ENCODE data around the gene CFAP97. TPM values are rescaled to one million over a fixed set of nuclear protein-coding genes. Genes with fewer than 3 reads are reported as not detected.

CFAP97 gene
- polyA plus RNA-seq, 1 donor from 2014 or later: 29.8 TPM

- no peaks in the 10 kb centered on the region for H3K27me3 ChIP-seq (ENCODE audit: insufficient read depth, low read depth, low read length)
- peaks cover under 1% of the 10 kb centered on the region for H3K79me2 ChIP-seq (replicated peaks; ENCODE audit: insufficient read depth, low read length)
Observed at GRCh38 chr4:185207466-185207865, 3.7 kb upstream of the CFAP97 start.

GRCh38 chr4:185205697-185206342, 2.0 kb upstream of the CFAP97 start:
- H3K9me2 ChIP-seq (ENCODE audit: insufficient read depth, low read length): no peaks in the 10 kb centered on the region
- no peaks in the 10 kb centered on the region for H4K20me1 ChIP-seq (ENCODE audit: insufficient read depth)
- no peak overlapping the region for H3K9ac ChIP-seq (ENCODE audit: low read length)
- no peak overlapping the region for H3K4me2 ChIP-seq (ENCODE audit: low read length)
- no peak overlapping the region for H3K4me3 ChIP-seq (ENCODE audit: low read length)
- H3K36me3 ChIP-seq (ENCODE audit: insufficient read depth, low read length): no peaks in the 10 kb centered on the region
- H3K9me3 ChIP-seq (ENCODE audit: low read length): no peaks in the 10 kb centered on the region
- H3K79me2 ChIP-seq (replicated peaks; ENCODE audit: insufficient read depth, low read length): no peaks in the 10 kb centered on the region
- H3K27me3 ChIP-seq (ENCODE audit: insufficient read depth, low read depth, low read length): no peaks in the 10 kb centered on the region
- no peak overlapping the region for H2AFZ ChIP-seq (ENCODE audit: low read depth, low read length)
- peaks cover 6% of the 10 kb centered on the region for H3F3A ChIP-seq (ENCODE audit: insufficient read depth, low read length, poor library complexity, severe bottlenecking)
- no peak overlapping the region for H3K27ac ChIP-seq (ENCODE audit: low read length)
- TF ChIP-seq, protein P1, sequence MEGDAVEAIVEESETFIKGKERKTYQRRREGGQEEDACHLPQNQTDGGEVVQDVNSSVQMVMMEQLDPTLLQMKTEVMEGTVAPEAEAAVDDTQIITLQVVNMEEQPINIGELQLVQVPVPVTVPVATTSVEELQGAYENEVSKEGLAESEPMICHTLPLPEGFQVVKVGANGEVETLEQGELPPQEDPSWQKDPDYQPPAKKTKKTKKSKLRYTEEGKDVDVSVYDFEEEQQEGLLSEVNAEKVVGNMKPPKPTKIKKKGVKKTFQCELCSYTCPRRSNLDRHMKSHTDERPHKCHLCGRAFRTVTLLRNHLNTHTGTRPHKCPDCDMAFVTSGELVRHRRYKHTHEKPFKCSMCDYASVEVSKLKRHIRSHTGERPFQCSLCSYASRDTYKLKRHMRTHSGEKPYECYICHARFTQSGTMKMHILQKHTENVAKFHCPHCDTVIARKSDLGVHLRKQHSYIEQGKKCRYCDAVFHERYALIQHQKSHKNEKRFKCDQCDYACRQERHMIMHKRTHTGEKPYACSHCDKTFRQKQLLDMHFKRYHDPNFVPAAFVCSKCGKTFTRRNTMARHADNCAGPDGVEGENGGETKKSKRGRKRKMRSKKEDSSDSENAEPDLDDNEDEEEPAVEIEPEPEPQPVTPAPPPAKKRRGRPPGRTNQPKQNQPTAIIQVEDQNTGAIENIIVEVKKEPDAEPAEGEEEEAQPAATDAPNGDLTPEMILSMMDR (IDR thresholded peaks at IDR 0.05; ENCODE audit: poor library complexity, severe bottlenecking): no peak
- TF ChIP-seq EZH2 (IDR thresholded peaks at IDR 0.05; ENCODE audit: borderline replicate concordance, insufficient read depth, low read length, poor library complexity, severe bottlenecking) (no peak), SMC3 (conservative IDR thresholded peaks at IDR 0.05; ENCODE audit: poor library complexity) (no peak), RAD21 (conservative IDR thresholded peaks at IDR 0.05) (no peak), POLR2AphosphoS5 (IDR thresholded peaks at IDR 0.05) (no peak), REST (IDR thresholded peaks at IDR 0.05; ENCODE audit: borderline replicate concordance) (no peak), EP300 (conservative IDR thresholded peaks at IDR 0.05; ENCODE audit: poor library complexity, severe bottlenecking) (no peak)

More at GRCh38 chr4:185207466-185207865, 3.7 kb upstream of the CFAP97 start:
- Histone ChIP-seq H3K9ac (ENCODE audit: low read length) (no peak overlapping the region), H3K4me2 (ENCODE audit: low read length) (no peak overlapping the region), H3K9me2 (ENCODE audit: insufficient read depth, low read length) (no peaks in the 10 kb centered on the region), H3F3A (ENCODE audit: insufficient read depth, low read length, poor library complexity, severe bottlenecking) (peaks cover 6% of the 10 kb centered on the region), H2AFZ (ENCODE audit: low read depth, low read length) (no peak overlapping the region), H3K27ac (ENCODE audit: low read length) (no peak overlapping the region), H3K36me3 (ENCODE audit: insufficient read depth, low read length) (no peaks in the 10 kb centered on the region), H3K9me3 (ENCODE audit: low read length) (no peaks in the 10 kb centered on the region), H3K4me3 (ENCODE audit: low read length) (no peak overlapping the region), H4K20me1 (ENCODE audit: insufficient read depth) (no peaks in the 10 kb centered on the region)
- TF ChIP-seq EZH2 (IDR thresholded peaks at IDR 0.05; ENCODE audit: borderline replicate concordance, insufficient read depth, low read length, poor library complexity, severe bottlenecking): no peak
- TF ChIP-seq RAD21 (conservative IDR thresholded peaks at IDR 0.05): no peak
- TF ChIP-seq POLR2AphosphoS5 (IDR thresholded peaks at IDR 0.05): no peak
- no peak for TF ChIP-seq REST (IDR thresholded peaks at IDR 0.05; ENCODE audit: borderline replicate concordance)
- TF ChIP-seq SMC3 (conservative IDR thresholded peaks at IDR 0.05; ENCODE audit: poor library complexity): no peak
- TF ChIP-seq TAF1 (IDR thresholded peaks at IDR 0.05; ENCODE audit: low read depth): no peak
- TF ChIP-seq EP300 (conservative IDR thresholded peaks at IDR 0.05; ENCODE audit: poor library complexity, severe bottlenecking): no peak
- TF ChIP-seq MXI1 (conservative IDR thresholded peaks at IDR 0.05; ENCODE audit: poor library complexity, severe bottlenecking): no peak
- TF ChIP-seq, protein P1 (IDR thresholded peaks at IDR 0.05; ENCODE audit: poor library complexity, severe bottlenecking): no peak
